Measurements from ENCODE around the gene SAP25.

DNA sequence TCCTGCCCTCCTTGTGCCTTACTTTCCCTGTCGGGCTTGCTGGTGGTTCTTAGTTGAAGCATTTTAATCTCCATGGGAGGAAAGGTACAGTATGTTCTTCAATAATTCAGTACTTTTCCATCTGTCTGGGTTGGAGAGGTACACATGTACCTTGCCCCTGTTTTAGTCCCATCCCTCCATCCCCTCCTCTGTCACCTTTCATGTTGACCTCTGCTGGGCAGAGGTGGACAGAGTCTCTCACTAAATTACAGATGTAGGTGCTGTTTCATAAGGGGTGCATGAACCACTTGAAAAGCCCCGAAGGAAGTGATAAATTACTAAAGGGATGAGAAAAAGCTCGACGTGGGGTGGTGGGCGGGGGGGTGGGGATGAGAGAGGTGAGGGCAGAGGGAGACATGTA is 29.3 kb downstream of the SAP25 start:
- TF ChIP-seq POLR2A (IDR thresholded peaks at IDR 0.05) (no peak), CTCF (IDR thresholded peaks at IDR 0.05) (no peak), EP300 (IDR thresholded peaks at IDR 0.05) (no peak)

Measured in tibial nerve (tissue), 4 donors.